Mammary epithelial cell (primary cell): ENCODE data around the gene DTWD2.

Experiments
- CTCF ChIP-seq, 2 donors: IDR thresholded peaks in 1 of 2; conservative IDR thresholded peaks in 1 of 2; 2 replicates each; pipeline ENCODE4 v1.5.1; 2011 to 2012; ENCODE audit warnings: inconsistent platforms in 2 of 2, low read length in 2 of 2, mild to moderate bottlenecking in 2 of 2, control low read depth in 1 of 2, low read depth in 1 of 2; ENCODE audit not compliant: insufficient read depth in 1 of 2; ENCODE audit errors: extremely low read depth in 1 of 2
- EZH2 ChIP-seq: IDR thresholded peaks from 2 replicates; pipeline ENCODE4 v1.6.1; 2012; ENCODE audit warnings: low read length, inconsistent platforms, borderline replicate concordance

GRCh38 chr5:119009131-119009530, 20.8 kb upstream of the DTWD2 start:
- TF ChIP-seq CTCF (conservative IDR thresholded peaks at IDR 0.05 in 1 of 2, IDR thresholded peaks at IDR 0.05 in 1 of 2; ENCODE audit: extremely low read depth in 1 of 2, insufficient read depth in 1 of 2, low read depth in 1 of 2, low read length in 2 of 2) (no peak), EZH2 (no peak)
